Measurements from ENCODE around the gene MRFAP1L1.
"Not testable (repeated sequence)": the region's sequence is repeated elsewhere in the genome, so short reads cannot be mapped to it uniquely, and the experiment has no call there.

MRFAP1L1 gene

GRCh38 chr4:6725427-6725961 is 15.8 kb upstream of the MRFAP1L1 start:
- not testable (repeated sequence) for H3K36me3 ChIP-seq (ENCODE audit: control insufficient read depth in 2 of 2, insufficient read depth in 2 of 2, low read length in 2 of 2); H3K4me3 ChIP-seq (ENCODE audit: low read length in 2 of 2); H3K27me3 ChIP-seq (ENCODE audit: control insufficient read depth in 1 of 2, insufficient read depth in 2 of 2, low read length in 2 of 2); H3K27ac ChIP-seq (ENCODE audit: low read length); H3K9ac ChIP-seq (ENCODE audit: low read length in 2 of 2); H3K9me3 ChIP-seq (ENCODE audit: control insufficient read depth in 2 of 2, low read length in 2 of 2)
- peaks cover 13% of the 10 kb centered on the region for H3K4me1 ChIP-seq (ENCODE audit: control insufficient read depth, insufficient read depth, low read length)

GRCh38 chr4:6724421-6725111 is 14.9 kb upstream of the MRFAP1L1 start:
- Histone ChIP-seq H3K9me3 (ENCODE audit: control insufficient read depth in 2 of 2, low read length in 2 of 2) (no peaks in the 10 kb centered on the region), H3K27ac (ENCODE audit: low read length) (no peak overlapping the region), H3K9ac (ENCODE audit: low read length in 2 of 2) (no peak overlapping the region), H3K4me1 (ENCODE audit: control insufficient read depth, insufficient read depth, low read length) (peaks cover 18% of the 10 kb centered on the region), H3K36me3 (ENCODE audit: control insufficient read depth in 2 of 2, insufficient read depth in 2 of 2, low read length in 2 of 2) (no peaks in the 10 kb centered on the region), H3K27me3 (ENCODE audit: control insufficient read depth in 1 of 2, insufficient read depth in 2 of 2, low read length in 2 of 2) (no peaks in the 10 kb centered on the region), H3K4me3 (ENCODE audit: low read length in 2 of 2) (no peak overlapping the region)

GRCh38 chr4:6723851-6724250 is 14.2 kb upstream of the MRFAP1L1 start:
- Histone ChIP-seq H3K27ac (ENCODE audit: low read length) (no peak overlapping the region), H3K36me3 (ENCODE audit: control insufficient read depth in 2 of 2, insufficient read depth in 2 of 2, low read length in 2 of 2) (no peaks in the 10 kb centered on the region), H3K9ac (ENCODE audit: low read length in 2 of 2) (no peak overlapping the region), H3K4me1 (ENCODE audit: control insufficient read depth, insufficient read depth, low read length) (peaks cover 18% of the 10 kb centered on the region), H3K4me3 (ENCODE audit: low read length in 2 of 2) (no peak overlapping the region), H3K27me3 (ENCODE audit: control insufficient read depth in 1 of 2, insufficient read depth in 2 of 2, low read length in 2 of 2) (no peaks in the 10 kb centered on the region), H3K9me3 (ENCODE audit: control insufficient read depth in 2 of 2, low read length in 2 of 2) (no peaks in the 10 kb centered on the region)

GRCh38 chr4:6722891-6723290 is 13.2 kb upstream of the MRFAP1L1 start:
- no peaks in the 10 kb centered on the region for H3K27me3 ChIP-seq (ENCODE audit: control insufficient read depth in 1 of 2, insufficient read depth in 2 of 2, low read length in 2 of 2)
- H3K9ac ChIP-seq (ENCODE audit: low read length in 2 of 2), result no peak overlapping the region
- no peak overlapping the region for H3K4me3 ChIP-seq (ENCODE audit: low read length in 2 of 2)
- H3K36me3 ChIP-seq (ENCODE audit: control insufficient read depth in 2 of 2, insufficient read depth in 2 of 2, low read length in 2 of 2), result no peaks in the 10 kb centered on the region
- peaks cover 18% of the 10 kb centered on the region for H3K4me1 ChIP-seq (ENCODE audit: control insufficient read depth, insufficient read depth, low read length)
- no peak overlapping the region for H3K27ac ChIP-seq (ENCODE audit: low read length)
- H3K9me3 ChIP-seq (ENCODE audit: control insufficient read depth in 2 of 2, low read length in 2 of 2), result no peaks in the 10 kb centered on the region

- Histone ChIP-seq H3K9me3 (ENCODE audit: control insufficient read depth in 2 of 2, low read length in 2 of 2) (no peaks in the 10 kb centered on the region), H3K9ac (ENCODE audit: low read length in 2 of 2) (no peak overlapping the region), H3K27ac (ENCODE audit: low read length) (no peak overlapping the region), H3K36me3 (ENCODE audit: control insufficient read depth in 2 of 2, insufficient read depth in 2 of 2, low read length in 2 of 2) (no peaks in the 10 kb centered on the region), H3K4me3 (ENCODE audit: low read length in 2 of 2) (no peak overlapping the region), H3K27me3 (ENCODE audit: control insufficient read depth in 1 of 2, insufficient read depth in 2 of 2, low read length in 2 of 2) (no peaks in the 10 kb centered on the region), H3K4me1 (ENCODE audit: control insufficient read depth, insufficient read depth, low read length) (peaks cover 19% of the 10 kb centered on the region)
These were observed 11.5 kb upstream of the MRFAP1L1 start for GRCh38 chr4:6721121-6721520.

- Histone ChIP-seq H3K4me1 (ENCODE audit: control insufficient read depth, insufficient read depth, low read length) (peaks cover 17% of the 10 kb centered on the region), H3K9me3 (ENCODE audit: control insufficient read depth in 2 of 2, low read length in 2 of 2) (no peaks in the 10 kb centered on the region), H3K4me3 (ENCODE audit: low read length in 2 of 2) (peak overlapping the region in 1 of 2 donors; percentile 54), H3K9ac (ENCODE audit: low read length in 2 of 2) (peak overlapping the region in 1 of 2 donors; percentile 47), H3K27me3 (ENCODE audit: control insufficient read depth in 1 of 2, insufficient read depth in 2 of 2, low read length in 2 of 2) (no peaks in the 10 kb centered on the region), H3K27ac (ENCODE audit: low read length) (no peak overlapping the region), H3K36me3 (ENCODE audit: control insufficient read depth in 2 of 2, insufficient read depth in 2 of 2, low read length in 2 of 2) (no peaks in the 10 kb centered on the region)
These were observed 10.6 kb upstream of the MRFAP1L1 start for GRCh38 chr4:6720202-6720699.

GRCh38 chr4:6719611-6720179 is 10.0 kb upstream of the MRFAP1L1 start:
- H3K4me3 ChIP-seq (ENCODE audit: low read length in 2 of 2), result no peak overlapping the region
- no peaks in the 10 kb centered on the region for H3K36me3 ChIP-seq (ENCODE audit: control insufficient read depth in 2 of 2, insufficient read depth in 2 of 2, low read length in 2 of 2)
- no peaks in the 10 kb centered on the region for H3K27me3 ChIP-seq (ENCODE audit: control insufficient read depth in 1 of 2, insufficient read depth in 2 of 2, low read length in 2 of 2)
- H3K9me3 ChIP-seq (ENCODE audit: control insufficient read depth in 2 of 2, low read length in 2 of 2), result no peaks in the 10 kb centered on the region
- peaks cover 17% of the 10 kb centered on the region for H3K4me1 ChIP-seq (ENCODE audit: control insufficient read depth, insufficient read depth, low read length)
- no peak overlapping the region for H3K9ac ChIP-seq (ENCODE audit: low read length in 2 of 2)
- H3K27ac ChIP-seq (ENCODE audit: low read length), result no peak overlapping the region

- H3K36me3 ChIP-seq (ENCODE audit: control insufficient read depth in 2 of 2, insufficient read depth in 2 of 2, low read length in 2 of 2), result no peaks in the 10 kb centered on the region
- no peaks in the 10 kb centered on the region for H3K9me3 ChIP-seq (ENCODE audit: control insufficient read depth in 2 of 2, low read length in 2 of 2)
- no peak overlapping the region for H3K9ac ChIP-seq (ENCODE audit: low read length in 2 of 2)
- peaks cover 17% of the 10 kb centered on the region for H3K4me1 ChIP-seq (ENCODE audit: control insufficient read depth, insufficient read depth, low read length)
- H3K27ac ChIP-seq (ENCODE audit: low read length), result no peak overlapping the region
- no peaks in the 10 kb centered on the region for H3K27me3 ChIP-seq (ENCODE audit: control insufficient read depth in 1 of 2, insufficient read depth in 2 of 2, low read length in 2 of 2)
- no peak overlapping the region for H3K4me3 ChIP-seq (ENCODE audit: low read length in 2 of 2)
These were observed 9.4 kb upstream of the MRFAP1L1 start for GRCh38 chr4:6718932-6719610.

GRCh38 chr4:6716958-6717655 is 7.4 kb upstream of the MRFAP1L1 start:
- peak overlapping the region; percentile 75 for H3K27ac ChIP-seq (ENCODE audit: low read length)
- H3K4me1 ChIP-seq (ENCODE audit: control insufficient read depth, insufficient read depth, low read length), result peaks cover 17% of the 10 kb centered on the region
- no peaks in the 10 kb centered on the region for H3K9me3 ChIP-seq (ENCODE audit: control insufficient read depth in 2 of 2, low read length in 2 of 2)
- H3K27me3 ChIP-seq (ENCODE audit: control insufficient read depth in 1 of 2, insufficient read depth in 2 of 2, low read length in 2 of 2), result no peaks in the 10 kb centered on the region
- H3K36me3 ChIP-seq (ENCODE audit: control insufficient read depth in 2 of 2, insufficient read depth in 2 of 2, low read length in 2 of 2), result no peaks in the 10 kb centered on the region
- H3K9ac ChIP-seq (ENCODE audit: low read length in 2 of 2), result peak overlapping the region; percentile 82 to 83
- peak overlapping the region; percentile 56 to 91 for H3K4me3 ChIP-seq (ENCODE audit: low read length in 2 of 2)

- Histone ChIP-seq H3K27me3 (ENCODE audit: control insufficient read depth in 1 of 2, insufficient read depth in 2 of 2, low read length in 2 of 2) (no peaks in the 10 kb centered on the region), H3K4me3 (ENCODE audit: low read length in 2 of 2) (peak within 1 kb of the TSS; percentile 56 to 91), H3K9me3 (ENCODE audit: control insufficient read depth in 2 of 2, low read length in 2 of 2) (no peaks in the 10 kb centered on the region), H3K4me1 (ENCODE audit: control insufficient read depth, insufficient read depth, low read length) (peaks cover 17% of the 10 kb centered on the region), H3K36me3 (ENCODE audit: control insufficient read depth in 2 of 2, insufficient read depth in 2 of 2, low read length in 2 of 2) (no peaks in the 10 kb centered on the region), H3K9ac (ENCODE audit: low read length in 2 of 2) (peak within 1 kb of the TSS; percentile 82 to 83), H3K27ac (ENCODE audit: low read length) (peak within 1 kb of the TSS; percentile 75)
These were observed 6.6 kb upstream of the MRFAP1L1 start, which contains the start of gene BLOC1S4 for GRCh38 chr4:6716018-6716911. Gene BLOC1S4, plus strand, starts transcription at chr4:6716174. Its CDS starts 36 bp downstream, at chr4:6716210.

Measured in stomach smooth muscle (tissue), 2 donors.